Neural progenitor cell (in vitro differentiated cells): Measurements from ENCODE around the gene CHRNA9. TPM values are rescaled to one million over a fixed set of nuclear protein-coding genes. Genes with fewer than 3 reads are reported as not detected.

ENCODE experiments used
- DNase-seq: peaks from one replicate; pipeline ENCODE4 v3.0.0-alpha.2; 2016; ENCODE audit warnings: low spot score
- H2AFZ ChIP-seq: fragments of 200-600 bp; sonication (generic); replicated peaks from 2 replicates; pipeline ENCODE4 v1.6.1; 2016; ENCODE audit warnings: antibody characterized with exemption
- H3F3A ChIP-seq: fragments of 200-600 bp; sonication (generic); 2 replicates; pipeline ENCODE4 v1.6.1; 2016; ENCODE audit warnings: antibody characterized with exemption, low read depth
- H3K27ac ChIP-seq: fragments of 200-600 bp; sonication (generic); 2 replicates; pipeline ENCODE4 v1.5.1; 2016; ENCODE audit warnings: mild to moderate bottlenecking
- H3K27me3 ChIP-seq: fragments of 200-600 bp; sonication (generic); 2 replicates; pipeline ENCODE4 v1.6.1; 2016; ENCODE audit warnings: mild to moderate bottlenecking, moderate library complexity
- H3K36me3 ChIP-seq: fragments of 200-600 bp; sonication (generic); 2 replicates; pipeline ENCODE4 v1.5.1; 2016
- H3K4me1 ChIP-seq: fragments of 200-600 bp; sonication (generic); 2 replicates; pipeline ENCODE4 v1.6.1; 2016; ENCODE audit warnings: mixed run types
- H3K4me2 ChIP-seq: fragments of 200-600 bp; sonication (generic); 2 replicates; pipeline ENCODE4 v1.6.1; 2016
- H3K4me3 ChIP-seq: fragments of 200-600 bp; sonication (generic); 2 replicates; pipeline ENCODE4 v1.5.1; 2016
- H3K79me2 ChIP-seq: fragments of 200-600 bp; sonication (generic); 2 replicates; pipeline ENCODE4 v1.6.1; 2016; ENCODE audit warnings: low read depth
- H3K9ac ChIP-seq: fragments of 200-600 bp; sonication (generic); 2 replicates; pipeline ENCODE4 v1.6.1; 2016
- H3K9me3 ChIP-seq: fragments of 200-600 bp; sonication (generic); 2 replicates; pipeline ENCODE4 v1.5.1; 2016; ENCODE audit warnings: low read depth
- H4K20me1 ChIP-seq: fragments of 200-600 bp; sonication (generic); 2 replicates; pipeline ENCODE4 v1.6.1; 2016; ENCODE audit warnings: low read depth
- H3K27ac Mint-ChIP-seq: 3 replicates; pipeline ENCODE4 v1.8.0; 2021; ENCODE audit warnings: mixed read lengths
- H3K27me3 Mint-ChIP-seq: 2 replicates; pipeline ENCODE4 v1.8.0; 2022; ENCODE audit warnings: low read depth, mild to moderate bottlenecking, inconsistent platforms, moderate library complexity, mixed read lengths; ENCODE audit not compliant: insufficient read depth
- H3K36me3 Mint-ChIP-seq: 3 replicates; pipeline ENCODE4 v1.8.0; 2021; ENCODE audit warnings: mixed read lengths
- H3K4me1 Mint-ChIP-seq: 3 replicates; pipeline ENCODE4 v1.8.0; 2021; ENCODE audit warnings: mixed read lengths
- H3K4me3 Mint-ChIP-seq: 3 replicates; pipeline ENCODE4 v1.8.0; 2021; ENCODE audit warnings: mild to moderate bottlenecking, moderate library complexity, mixed read lengths
- H3K9me3 Mint-ChIP-seq: 3 replicates; pipeline ENCODE4 v1.8.0; 2020; ENCODE audit warnings: mixed read lengths
- EZH2 ChIP-seq: fragments of 200-600 bp; sonication (generic); IDR thresholded peaks from 2 replicates; pipeline ENCODE4 v1.6.1; 2017; ENCODE audit warnings: antibody characterized with exemption, mild to moderate bottlenecking, moderate library complexity
- EZH2phosphoT487 ChIP-seq: fragments of 200-600 bp; sonication (generic); IDR thresholded peaks from 2 replicates; pipeline ENCODE4 v1.6.1; 2017; ENCODE audit warnings: antibody characterized with exemption
- total RNA-seq: library from RNA; depleted of rRNA; stranded (reverse); fragments of >200 nt; gene quantifications from 2 replicates; pipeline ENCODE4 v1.2.3, GENCODE V29; 2015; ENCODE audit warnings: low replicate concordance
- TF ChIP-seq, protein P1 (sequence below): fragments of 200-600 bp; sonication (generic); IDR thresholded peaks from 2 replicates; pipeline ENCODE4 v1.5.1; 2017; ENCODE audit warnings: antibody characterized with exemption, mild to moderate bottlenecking

The CHRNA9 gene
- total RNA-seq, 1 donor from 2014 or later: 0.67 TPM

DNA sequence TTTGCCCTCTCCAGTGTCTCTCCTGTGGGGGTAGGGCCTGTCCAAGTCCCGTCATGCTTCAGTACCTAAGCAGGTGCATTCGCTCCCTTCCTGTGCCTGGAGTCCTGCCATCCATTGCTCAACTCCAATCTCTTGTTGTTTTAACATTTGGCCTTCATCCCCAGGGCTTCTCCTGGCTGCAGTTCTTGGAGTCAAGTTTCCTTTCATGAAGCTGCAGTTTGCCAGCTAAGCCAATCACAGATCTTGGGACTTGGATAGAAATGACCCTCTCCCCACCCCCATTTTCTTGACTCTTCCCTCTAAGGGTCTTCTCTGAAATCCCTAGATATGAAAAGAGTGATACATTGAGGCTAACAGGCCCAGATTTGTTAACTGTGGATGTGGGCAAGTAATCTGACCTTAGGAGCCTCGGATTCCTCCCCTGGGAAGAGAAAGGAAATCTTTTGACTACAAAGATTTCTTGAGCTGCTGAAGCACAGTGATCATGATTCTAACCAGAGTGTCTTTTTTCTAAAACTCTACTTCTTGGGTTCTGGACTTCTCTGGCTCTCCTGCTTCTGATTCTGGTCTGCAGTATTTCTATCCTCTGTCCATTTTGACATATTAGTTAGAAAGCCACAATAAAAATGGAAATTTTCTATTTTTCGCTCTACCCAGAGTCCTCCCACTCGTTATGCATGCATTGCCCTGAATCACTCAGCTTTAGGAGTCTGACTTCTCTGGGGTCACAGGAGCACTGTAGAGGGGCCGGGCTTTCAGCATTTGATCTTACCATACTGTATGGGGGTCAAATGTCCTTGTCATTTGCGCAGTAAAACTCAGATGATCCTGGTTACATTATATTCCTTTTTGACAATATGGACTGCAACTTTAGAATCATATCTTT, 61.0 kb downstream of the CHRNA9 start:
- Histone ChIP-seq H3K27ac (no peak overlapping the region), H3K27me3 (no peaks in the 10 kb centered on the region), H3K9me3 (no peaks in the 10 kb centered on the region), H3K4me1 (peaks cover 17% of the 10 kb centered on the region), H4K20me1 (no peaks in the 10 kb centered on the region), H3K36me3 (no peaks in the 10 kb centered on the region), H3K4me2 (peak overlapping the region; percentile 4), H3F3A (peaks cover 9% of the 10 kb centered on the region), H3K9ac (no peak overlapping the region), H3K4me3 (no peak overlapping the region), H3K79me2 (no peaks in the 10 kb centered on the region), H2AFZ (peak overlapping the region; percentile 85)
- DNase-seq: peak; percentile 14
- Mint-ChIP-seq H3K4me1 (peaks cover 25% of the 10 kb centered on the region), H3K9me3 (no peaks in the 10 kb centered on the region), H3K27me3 (peaks cover 2% of the 10 kb centered on the region), H3K4me3 (no peak overlapping the region), H3K27ac (peak overlapping the region; percentile 91), H3K36me3 (no peaks in the 10 kb centered on the region)
- no peak for TF ChIP-seq EZH2phosphoT487
- TF ChIP-seq, protein P1, sequence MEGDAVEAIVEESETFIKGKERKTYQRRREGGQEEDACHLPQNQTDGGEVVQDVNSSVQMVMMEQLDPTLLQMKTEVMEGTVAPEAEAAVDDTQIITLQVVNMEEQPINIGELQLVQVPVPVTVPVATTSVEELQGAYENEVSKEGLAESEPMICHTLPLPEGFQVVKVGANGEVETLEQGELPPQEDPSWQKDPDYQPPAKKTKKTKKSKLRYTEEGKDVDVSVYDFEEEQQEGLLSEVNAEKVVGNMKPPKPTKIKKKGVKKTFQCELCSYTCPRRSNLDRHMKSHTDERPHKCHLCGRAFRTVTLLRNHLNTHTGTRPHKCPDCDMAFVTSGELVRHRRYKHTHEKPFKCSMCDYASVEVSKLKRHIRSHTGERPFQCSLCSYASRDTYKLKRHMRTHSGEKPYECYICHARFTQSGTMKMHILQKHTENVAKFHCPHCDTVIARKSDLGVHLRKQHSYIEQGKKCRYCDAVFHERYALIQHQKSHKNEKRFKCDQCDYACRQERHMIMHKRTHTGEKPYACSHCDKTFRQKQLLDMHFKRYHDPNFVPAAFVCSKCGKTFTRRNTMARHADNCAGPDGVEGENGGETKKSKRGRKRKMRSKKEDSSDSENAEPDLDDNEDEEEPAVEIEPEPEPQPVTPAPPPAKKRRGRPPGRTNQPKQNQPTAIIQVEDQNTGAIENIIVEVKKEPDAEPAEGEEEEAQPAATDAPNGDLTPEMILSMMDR: no peak
- no peak for TF ChIP-seq EZH2

DNA sequence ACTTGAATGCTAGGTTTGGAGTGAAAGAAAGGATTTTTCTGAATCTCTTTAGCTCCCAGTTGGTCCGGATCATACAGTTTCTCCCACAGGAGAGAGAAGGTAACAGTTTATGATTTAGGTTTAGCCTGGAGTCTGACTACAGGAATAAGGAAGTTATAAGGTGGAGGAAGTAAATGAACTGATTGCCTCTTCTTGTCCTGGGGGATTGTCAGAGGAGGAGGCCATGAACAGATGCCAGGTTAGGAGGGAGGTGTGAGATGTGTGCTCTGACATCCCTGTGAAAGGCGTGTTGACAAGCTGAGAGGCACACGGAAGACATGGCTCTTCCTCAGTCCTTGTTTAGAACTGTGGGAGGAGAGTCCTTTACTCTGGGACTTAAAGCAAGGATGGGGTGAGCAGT, 64.4 kb downstream of the CHRNA9 start:
- TF ChIP-seq EZH2phosphoT487 (no peak), EZH2 (no peak)
- TF ChIP-seq, protein P1: no peak
- H3K9me3 ChIP-seq: no peaks in the 10 kb centered on the region
- H3F3A ChIP-seq: peaks cover 6% of the 10 kb centered on the region
- no peak overlapping the region for H3K4me3 Mint-ChIP-seq
- H3K4me3 ChIP-seq: no peak overlapping the region
- peaks cover 25% of the 10 kb centered on the region for H3K4me1 Mint-ChIP-seq
- peak overlapping the region; percentile 52 for H2AFZ ChIP-seq
- H3K27me3 Mint-ChIP-seq: peaks cover 2% of the 10 kb centered on the region
- no peaks in the 10 kb centered on the region for H3K9me3 Mint-ChIP-seq
- H3K4me1 ChIP-seq: peaks cover 17% of the 10 kb centered on the region
- no peak overlapping the region for H3K9ac ChIP-seq
- H3K79me2 ChIP-seq: no peaks in the 10 kb centered on the region
- no peaks in the 10 kb centered on the region for H3K36me3 Mint-ChIP-seq
- peak overlapping the region; percentile 11 for H3K27ac Mint-ChIP-seq
- no peak for DNase-seq
- H3K27ac ChIP-seq: peak overlapping the region; percentile 31
- H3K36me3 ChIP-seq: no peaks in the 10 kb centered on the region
- H4K20me1 ChIP-seq: no peaks in the 10 kb centered on the region
- H3K4me2 ChIP-seq: no peak overlapping the region
- H3K27me3 ChIP-seq: no peaks in the 10 kb centered on the region

DNA sequence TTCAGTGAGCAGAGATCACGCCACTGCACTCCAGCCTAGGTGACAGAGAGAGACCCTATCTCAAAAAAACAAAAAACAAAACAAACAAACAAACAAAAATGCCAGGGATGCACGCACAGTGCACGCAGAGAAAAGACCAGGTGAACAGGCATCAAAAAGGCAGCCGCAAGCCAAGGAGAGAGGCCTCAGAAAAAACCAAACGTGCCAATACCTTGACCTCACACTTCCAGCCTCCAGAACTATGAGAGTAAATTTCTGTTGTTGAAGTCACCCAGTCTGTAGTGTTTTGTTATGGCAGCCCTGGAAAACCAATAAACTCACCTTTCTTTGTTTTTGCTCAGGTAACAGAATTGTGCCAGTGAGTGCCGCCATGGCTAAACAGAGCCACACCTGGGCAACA, 66.0 kb downstream of the CHRNA9 start:
- no peak overlapping the region for H3K4me3 ChIP-seq
- H4K20me1 ChIP-seq: no peaks in the 10 kb centered on the region
- no peak overlapping the region for H2AFZ ChIP-seq
- Mint-ChIP-seq H3K27ac (no peak overlapping the region), H3K9me3 (peaks cover 5% of the 10 kb centered on the region), H3K4me3 (no peak overlapping the region), H3K27me3 (peaks cover 2% of the 10 kb centered on the region), H3K4me1 (peaks cover 14% of the 10 kb centered on the region), H3K36me3 (peaks cover 1% of the 10 kb centered on the region)
- H3K27me3 ChIP-seq: no peaks in the 10 kb centered on the region
- H3K4me1 ChIP-seq: peaks cover 11% of the 10 kb centered on the region
- no peak overlapping the region for H3K4me2 ChIP-seq
- no peaks in the 10 kb centered on the region for H3K9me3 ChIP-seq
- H3F3A ChIP-seq: peaks cover 5% of the 10 kb centered on the region
- no peak for DNase-seq
- H3K36me3 ChIP-seq: no peaks in the 10 kb centered on the region
- H3K27ac ChIP-seq: no peak overlapping the region
- no peaks in the 10 kb centered on the region for H3K79me2 ChIP-seq
- H3K9ac ChIP-seq: no peak overlapping the region
- TF ChIP-seq EZH2phosphoT487 (no peak), EZH2 (no peak)
- TF ChIP-seq, protein P1: no peak
